GM23338 (cell line): ENCODE measurements around the gene NDUFAF5. TPM values are rescaled to one million over a fixed set of nuclear protein-coding genes. Genes with fewer than 3 reads are reported as not detected.

Experiments used
- ATAC-seq: fragments of 200-7000 bp; cut with Tn5 transposase; 3 replicates; pipeline ENCODE4 v1.9.1; 2020
- DNase-seq: peaks from one replicate; pipeline ENCODE4 v3.0.0-alpha.2; 2015; ENCODE audit warnings: low spot score
- H2AFZ ChIP-seq: fragments of 200-600 bp; sonication (generic); 2 replicates; pipeline ENCODE4 v1.8.0; 2016; ENCODE audit warnings: antibody characterized with exemption, mild to moderate bottlenecking, moderate library complexity
- H3F3A ChIP-seq: fragments of 200-600 bp; sonication (generic); replicated peaks from 2 replicates; pipeline ENCODE4 v1.8.0; 2017; ENCODE audit warnings: antibody characterized with exemption, mixed run types, low read depth
- H3K27ac ChIP-seq: fragments of 200-600 bp; sonication (generic); 2 replicates; pipeline ENCODE4 v1.6.1; 2016; ENCODE audit warnings: low read depth
- H3K27me3 ChIP-seq: fragments of 200-600 bp; sonication (generic); 2 replicates; pipeline ENCODE4 v1.8.0; 2016; ENCODE audit warnings: mild to moderate bottlenecking, mixed run types, moderate library complexity; ENCODE audit not compliant: insufficient read depth
- H3K36me3 ChIP-seq: fragments of 200-600 bp; sonication (generic); 2 replicates; pipeline ENCODE4 v1.8.0; 2016; ENCODE audit warnings: mild to moderate bottlenecking; ENCODE audit not compliant: insufficient read depth
- H3K4me1 ChIP-seq: fragments of 200-600 bp; sonication (generic); 2 replicates; pipeline ENCODE4 v1.8.0; 2016; ENCODE audit warnings: mild to moderate bottlenecking, moderate library complexity; ENCODE audit not compliant: insufficient read depth
- H3K4me2 ChIP-seq: fragments of 200-600 bp; sonication (generic); 2 replicates; pipeline ENCODE4 v1.7.1; 2017; ENCODE audit warnings: mixed run types
- H3K4me3 ChIP-seq: fragments of 200-600 bp; sonication (generic); 2 replicates; pipeline ENCODE4 v1.6.1; 2016; ENCODE audit warnings: mixed run types
- H3K79me2 ChIP-seq: fragments of 200-600 bp; sonication (generic); replicated peaks from 2 replicates; pipeline ENCODE4 v1.8.0; 2017; ENCODE audit warnings: mild to moderate bottlenecking; ENCODE audit not compliant: insufficient read depth
- H3K9me2 ChIP-seq: fragments of 200-600 bp; sonication (generic); 2 replicates; pipeline ENCODE4 v1.8.0; 2017; ENCODE audit not compliant: insufficient read depth
- H4K20me1 ChIP-seq: fragments of 200-600 bp; sonication (generic); replicated peaks from 2 replicates; pipeline ENCODE4 v1.8.0; 2017; ENCODE audit warnings: mild to moderate bottlenecking; ENCODE audit not compliant: insufficient read depth
- H3K27ac Mint-ChIP-seq: 2 replicates; pipeline ENCODE4 v1.8.0; 2020; ENCODE audit warnings: inconsistent platforms, mild to moderate bottlenecking, moderate library complexity, mixed read lengths
- H3K27me3 Mint-ChIP-seq: 3 replicates; pipeline ENCODE4 v1.8.0; 2022; ENCODE audit warnings: low read depth, mild to moderate bottlenecking, moderate library complexity, mixed read lengths, inconsistent platforms; ENCODE audit not compliant: insufficient read depth, poor library complexity
- H3K36me3 Mint-ChIP-seq: 3 replicates; pipeline ENCODE4 v1.8.0; 2021; ENCODE audit warnings: low read depth, mild to moderate bottlenecking, inconsistent platforms, moderate library complexity, mixed read lengths
- H3K4me1 Mint-ChIP-seq: 3 replicates; pipeline ENCODE4 v1.8.0; 2020; ENCODE audit warnings: mild to moderate bottlenecking, inconsistent platforms, mixed read lengths
- H3K4me3 Mint-ChIP-seq: 3 replicates; pipeline ENCODE4 v1.8.0; 2021; ENCODE audit warnings: moderate library complexity, mild to moderate bottlenecking, inconsistent platforms, mixed read lengths
- H3K9me3 Mint-ChIP-seq: 3 replicates; pipeline ENCODE4 v1.8.0; 2020; ENCODE audit warnings: moderate library complexity, mild to moderate bottlenecking, inconsistent platforms, mixed read lengths
- CREB1 ChIP-seq: fragments of 250-450 bp; sonication (Bioruptor Pico); IDR thresholded peaks from 2 replicates; pipeline ENCODE4 v1.5.0; 2020; ENCODE audit warnings: low read depth, mild to moderate bottlenecking, moderate library complexity
- EZH2 ChIP-seq: fragments of 200-600 bp; sonication (generic); IDR thresholded peaks from one replicate; pipeline ENCODE4 v1.8.0; 2017; ENCODE audit warnings: antibody characterized with exemption, mild to moderate bottlenecking, low read depth; ENCODE audit not compliant: unreplicated experiment
- EZH2phosphoT487 ChIP-seq: fragments of 200-600 bp; sonication (generic); IDR thresholded peaks from one replicate; pipeline ENCODE4 v1.8.1; 2018; ENCODE audit warnings: antibody characterized with exemption; ENCODE audit not compliant: unreplicated experiment
- JUNB ChIP-seq: IDR thresholded peaks from one replicate; pipeline ENCODE4 v1.6.1; 2016; ENCODE audit warnings: antibody characterized with exemption; ENCODE audit not compliant: unreplicated experiment
- NANOG ChIP-seq: IDR thresholded peaks from 2 replicates; pipeline ENCODE4 v1.6.1; 2016; ENCODE audit warnings: antibody characterized with exemption, borderline replicate concordance
- POLR2AphosphoS5 ChIP-seq: IDR thresholded peaks from 2 replicates; pipeline ENCODE4 v1.6.1; 2016; ENCODE audit warnings: antibody characterized with exemption, low read depth
- REST ChIP-seq: IDR thresholded peaks from one replicate; pipeline ENCODE4 v1.6.1; 2018; ENCODE audit warnings: antibody characterized with exemption; ENCODE audit not compliant: unreplicated experiment
- STAT1 ChIP-seq: IDR thresholded peaks from one replicate; pipeline ENCODE4 v1.6.1; 2016; ENCODE audit warnings: antibody characterized with exemption; ENCODE audit not compliant: unreplicated experiment
- ZNF114 ChIP-seq: fragments of 250-450 bp; sonication (Bioruptor Pico); IDR thresholded peaks from 2 replicates; pipeline ENCODE4 v1.5.0; 2020; ENCODE audit warnings: mild to moderate bottlenecking, moderate library complexity
- ZNF462 ChIP-seq: fragments of 250-450 bp; sonication (Bioruptor Pico); IDR thresholded peaks from 2 replicates; pipeline ENCODE4 v1.5.0; 2020; ENCODE audit warnings: mild to moderate bottlenecking, moderate library complexity
- polyA plus RNA-seq: library from polyadenylated mRNA; unstranded; fragments of >200 nt; fragmentation: Nextera tagmentation; extraction: Ambion mirVana; gene quantifications from 2 replicates; pipeline ENCODE4 v1.2.1, GENCODE V29; 2016
- total RNA-seq: library from RNA; depleted of rRNA; stranded (reverse); fragments of >200 nt; shearing (Covaris generic); gene quantifications from 2 replicates; pipeline ENCODE4 v1.2.3, GENCODE V29; 2014
- TF ChIP-seq, protein P1 (sequence below), 2 experiments: fragments of 200-600 bp in 1 of 2; sonication (generic) in 1 of 2; conservative IDR thresholded peaks; 2 replicates each; pipeline versions ENCODE4 v1.5.1 to v1.6.1; 2016 to 2017; ENCODE audit warnings: antibody characterized with exemption in 2 of 2, low read depth in 2 of 2, mild to moderate bottlenecking in 2 of 2, moderate library complexity in 1 of 2
- TF ChIP-seq, protein P2 (sequence below): IDR thresholded peaks from 2 replicates; pipeline ENCODE4 v1.6.1; 2016; ENCODE audit warnings: antibody characterized with exemption

Gene NDUFAF5
- total and polyA plus RNA-seq, 2 experiments from 2014 or later: 18.0 to 33.0 TPM

- TF ChIP-seq ZNF462 (CRISPR knock-in tag) (no peak), JUNB (no peak)
Observed at GRCh38 chr20:13857304-13857703, 72.5 kb downstream of the NDUFAF5 start (continued).

DNA sequence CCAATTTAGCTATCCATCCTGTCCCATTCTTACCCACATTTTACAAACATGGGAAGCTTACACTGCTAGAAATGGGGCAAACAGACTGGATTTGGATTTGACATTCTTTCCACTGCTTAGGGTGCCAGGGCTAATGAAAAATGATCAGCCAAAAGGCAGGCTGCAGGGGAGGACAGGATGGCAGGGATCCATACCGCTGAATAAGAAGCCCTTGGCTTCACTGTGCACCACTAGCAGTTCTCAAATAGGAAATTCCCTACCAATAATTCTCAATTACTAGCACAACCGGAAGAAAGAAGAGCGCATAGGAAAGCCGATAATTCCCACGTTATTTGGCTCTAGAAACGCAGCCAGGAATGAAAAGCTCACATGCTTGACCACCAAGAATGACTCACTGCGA is 73.1 kb downstream of the NDUFAF5 start:
- Mint-ChIP-seq H3K27me3 (no peaks in the 10 kb centered on the region), H3K9me3 (no peaks in the 10 kb centered on the region), H3K27ac (no peak overlapping the region), H3K36me3 (no peaks in the 10 kb centered on the region), H3K4me3 (no peak overlapping the region), H3K4me1 (no peaks in the 10 kb centered on the region; the same call in 1 of the 3 replicates)
- Histone ChIP-seq H3K79me2 (no peaks in the 10 kb centered on the region), H3K4me1 (no peaks in the 10 kb centered on the region), H4K20me1 (no peaks in the 10 kb centered on the region), H3K9me2 (peaks cover 16% of the 10 kb centered on the region), H3F3A (no peaks in the 10 kb centered on the region), H3K4me3 (no peak overlapping the region), H3K36me3 (no peaks in the 10 kb centered on the region), H3K4me2 (no peak overlapping the region), H2AFZ (no peak overlapping the region), H3K27ac (no peak overlapping the region), H3K27me3 (no peaks in the 10 kb centered on the region)
- DNase-seq: no peak
- ATAC-seq: no peak
- TF ChIP-seq ZNF114: no peak
- TF ChIP-seq, protein P1, sequence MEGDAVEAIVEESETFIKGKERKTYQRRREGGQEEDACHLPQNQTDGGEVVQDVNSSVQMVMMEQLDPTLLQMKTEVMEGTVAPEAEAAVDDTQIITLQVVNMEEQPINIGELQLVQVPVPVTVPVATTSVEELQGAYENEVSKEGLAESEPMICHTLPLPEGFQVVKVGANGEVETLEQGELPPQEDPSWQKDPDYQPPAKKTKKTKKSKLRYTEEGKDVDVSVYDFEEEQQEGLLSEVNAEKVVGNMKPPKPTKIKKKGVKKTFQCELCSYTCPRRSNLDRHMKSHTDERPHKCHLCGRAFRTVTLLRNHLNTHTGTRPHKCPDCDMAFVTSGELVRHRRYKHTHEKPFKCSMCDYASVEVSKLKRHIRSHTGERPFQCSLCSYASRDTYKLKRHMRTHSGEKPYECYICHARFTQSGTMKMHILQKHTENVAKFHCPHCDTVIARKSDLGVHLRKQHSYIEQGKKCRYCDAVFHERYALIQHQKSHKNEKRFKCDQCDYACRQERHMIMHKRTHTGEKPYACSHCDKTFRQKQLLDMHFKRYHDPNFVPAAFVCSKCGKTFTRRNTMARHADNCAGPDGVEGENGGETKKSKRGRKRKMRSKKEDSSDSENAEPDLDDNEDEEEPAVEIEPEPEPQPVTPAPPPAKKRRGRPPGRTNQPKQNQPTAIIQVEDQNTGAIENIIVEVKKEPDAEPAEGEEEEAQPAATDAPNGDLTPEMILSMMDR (conservative IDR thresholded peaks at IDR 0.05; ENCODE audit: low read depth in 2 of 2): no peak
- no peak for TF ChIP-seq STAT1
- TF ChIP-seq CREB1: no peak
- TF ChIP-seq POLR2AphosphoS5: no peak
- TF ChIP-seq EZH2phosphoT487: no peak
- TF ChIP-seq JUNB: no peak
- no peak for TF ChIP-seq NANOG
- no peak for TF ChIP-seq EZH2
- TF ChIP-seq REST: no peak
- TF ChIP-seq, protein P2, sequence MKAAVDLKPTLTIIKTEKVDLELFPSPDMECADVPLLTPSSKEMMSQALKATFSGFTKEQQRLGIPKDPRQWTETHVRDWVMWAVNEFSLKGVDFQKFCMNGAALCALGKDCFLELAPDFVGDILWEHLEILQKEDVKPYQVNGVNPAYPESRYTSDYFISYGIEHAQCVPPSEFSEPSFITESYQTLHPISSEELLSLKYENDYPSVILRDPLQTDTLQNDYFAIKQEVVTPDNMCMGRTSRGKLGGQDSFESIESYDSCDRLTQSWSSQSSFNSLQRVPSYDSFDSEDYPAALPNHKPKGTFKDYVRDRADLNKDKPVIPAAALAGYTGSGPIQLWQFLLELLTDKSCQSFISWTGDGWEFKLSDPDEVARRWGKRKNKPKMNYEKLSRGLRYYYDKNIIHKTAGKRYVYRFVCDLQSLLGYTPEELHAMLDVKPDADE: no peak
